Measurements from ENCODE around the gene CSAD.
"Not testable (repeated sequence)": the region's sequence is repeated elsewhere in the genome, so short reads cannot be mapped to it uniquely, and the experiment has no call there.

CSAD gene

GRCh38 chr12:53218551-53219291 is 38.0 kb upstream of the CSAD start:
- H3K4me3 ChIP-seq (ENCODE audit: low read depth, low read length) = peak overlapping the region; percentile 91

DNA sequence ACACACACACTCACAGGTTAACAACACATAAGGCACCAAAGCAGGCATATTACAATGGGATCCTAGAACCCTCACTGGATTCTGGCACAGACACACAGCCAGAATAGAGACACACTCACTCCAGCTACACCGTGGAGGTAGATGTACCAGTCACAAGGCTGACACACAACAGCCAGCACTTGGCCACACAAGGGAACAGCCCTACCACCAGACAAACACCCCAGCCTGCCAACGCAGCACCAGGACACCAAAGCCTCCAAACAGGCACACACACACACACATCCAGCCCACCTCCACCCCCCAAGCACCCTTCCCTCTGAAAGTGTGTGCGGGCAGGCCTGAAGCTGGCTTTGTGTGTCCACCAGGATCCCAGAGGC is 37.2 kb upstream of the CSAD start:
- no peak overlapping the region for H3K4me3 ChIP-seq (ENCODE audit: low read depth, low read length)

- peak overlapping the region; percentile 5 for H3K4me3 ChIP-seq (ENCODE audit: low read depth, low read length)
Observed at GRCh38 chr12:53217051-53217930, 36.6 kb upstream of the CSAD start.

- H3K4me3 ChIP-seq (ENCODE audit: low read depth, low read length) = no peak overlapping the region
Observed at GRCh38 chr12:53215497-53215896, 34.8 kb upstream of the CSAD start.

GRCh38 chr12:53214687-53215455 is 34.1 kb upstream of the CSAD start:
- no peak overlapping the region for H3K4me3 ChIP-seq (ENCODE audit: low read depth, low read length)

DNA sequence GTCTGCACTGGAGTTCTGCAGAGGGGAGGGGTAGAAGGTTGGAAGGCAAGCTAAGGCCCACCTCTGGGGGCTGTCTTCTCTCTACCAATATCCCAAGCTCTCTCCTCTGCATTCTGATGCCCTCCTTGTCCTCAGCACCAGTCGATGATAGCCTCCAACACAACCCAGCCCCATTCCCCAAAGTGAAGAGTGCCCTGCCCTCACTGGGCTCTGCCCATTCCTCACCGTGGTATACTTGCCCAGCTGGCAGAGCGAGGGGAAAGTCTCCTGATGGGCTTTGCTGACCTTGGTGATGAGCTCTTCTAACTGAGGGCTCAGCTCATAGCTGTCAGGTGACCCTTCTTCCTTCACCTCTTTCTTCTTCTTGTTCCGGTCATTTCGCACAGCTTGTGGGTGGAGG is 33.5 kb upstream of the CSAD start:
- no peak overlapping the region for H3K4me3 ChIP-seq (ENCODE audit: low read depth, low read length)

GRCh38 chr12:53213348-53213747 is 32.6 kb upstream of the CSAD start:
- H3K4me3 ChIP-seq (ENCODE audit: low read depth, low read length) = no peak overlapping the region

- no peak overlapping the region for H3K4me3 ChIP-seq (ENCODE audit: low read depth, low read length)
Observed at GRCh38 chr12:53212931-53213330, 32.2 kb upstream of the CSAD start.

- H3K4me3 ChIP-seq (ENCODE audit: low read depth, low read length) = no peak overlapping the region
Observed at GRCh38 chr12:53211476-53212381, 31.0 kb upstream of the CSAD start.

DNA sequence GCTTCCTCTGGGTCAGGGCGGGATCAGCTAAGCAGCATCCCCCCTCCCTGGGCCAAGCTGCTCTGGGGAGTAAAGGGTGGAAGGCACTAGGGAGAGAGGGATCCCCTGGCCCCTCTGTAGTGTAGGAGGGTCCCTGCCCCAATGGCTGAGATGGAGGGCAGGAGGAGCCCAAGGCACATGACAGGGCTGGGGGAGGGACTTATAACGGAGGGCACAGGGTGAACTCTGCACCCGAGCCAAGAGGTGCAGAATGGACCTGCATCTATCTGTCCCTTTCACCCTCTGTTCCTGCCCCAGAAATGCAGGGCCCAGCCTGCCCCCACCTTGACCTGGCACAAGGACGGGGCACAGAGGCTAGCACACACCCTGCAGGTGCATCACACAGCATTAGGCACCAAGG is 30.1 kb upstream of the CSAD start:
- H3K4me3 ChIP-seq (ENCODE audit: low read depth, low read length) = no peak overlapping the region

DNA sequence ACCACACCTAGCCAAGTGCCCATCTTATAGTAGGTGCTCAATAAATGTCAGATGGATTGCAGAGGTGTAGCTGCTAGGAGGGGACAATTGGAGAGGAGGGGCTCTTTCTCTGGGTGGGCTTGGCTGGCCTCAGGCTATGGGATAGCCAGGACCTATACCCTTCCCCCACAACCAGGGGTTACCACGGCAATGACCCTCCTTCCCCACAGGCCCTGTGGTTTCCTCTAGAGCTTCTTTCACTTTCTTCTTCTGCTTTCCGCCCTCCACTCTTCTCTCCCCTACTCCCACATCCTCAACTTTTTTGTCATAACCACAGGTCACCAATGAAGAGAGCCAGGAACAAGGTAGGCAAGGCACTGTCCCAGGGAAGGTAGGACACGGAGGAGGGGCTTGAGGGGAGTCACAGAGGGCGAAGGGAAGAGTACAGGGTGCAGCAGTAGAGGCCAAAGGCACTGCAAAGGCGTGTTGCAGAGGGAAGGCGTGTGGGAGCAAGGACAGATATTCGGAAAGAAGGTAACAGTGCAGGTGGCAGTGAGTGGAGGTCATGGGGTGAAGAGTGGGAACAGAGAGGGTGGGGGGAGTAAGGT is 28.2 kb upstream of the CSAD start:
- H3K4me3 ChIP-seq (ENCODE audit: low read depth, low read length) = no peak overlapping the region

GRCh38 chr12:53208435-53208834 is 27.7 kb upstream of the CSAD start:
- no peak overlapping the region for H3K4me3 ChIP-seq (ENCODE audit: low read depth, low read length)

DNA sequence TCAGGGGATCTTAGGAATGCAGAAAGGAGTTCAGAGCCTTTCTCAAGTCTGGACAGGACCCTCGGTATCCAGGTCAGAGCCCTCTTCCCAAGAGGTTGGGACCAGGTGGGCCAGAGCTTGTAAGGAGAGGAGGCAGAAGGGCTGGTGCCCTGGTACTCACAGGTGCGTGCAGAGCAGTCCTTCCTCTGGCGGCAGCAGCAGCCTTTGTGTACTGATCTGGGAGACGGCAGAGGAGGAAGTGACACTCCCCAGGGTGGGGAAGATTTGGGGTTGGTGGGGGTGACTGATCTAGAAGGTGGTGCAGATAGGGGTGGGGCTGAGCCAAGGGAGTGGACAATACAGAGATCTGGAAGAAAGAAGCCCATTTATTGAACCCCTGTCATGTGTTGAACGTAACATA is 26.3 kb upstream of the CSAD start, which contains the start of gene ITGB7:
Gene ITGB7, minus strand, starts transcription at position 210 of the 400 bp plus-strand sequence. CDS start 6,808 bp downstream, outside the sequence.
- H3K4me3 ChIP-seq (ENCODE audit: low read depth, low read length) = no peak within 1 kb of the TSS

- no peak overlapping the region for H3K4me3 ChIP-seq (ENCODE audit: low read depth, low read length)
Observed at GRCh38 chr12:53205747-53206419, 25.2 kb upstream of the CSAD start.

GRCh38 chr12:53204351-53204750 is 23.6 kb upstream of the CSAD start:
- no peak overlapping the region for H3K4me3 ChIP-seq (ENCODE audit: low read depth, low read length)

GRCh38 chr12:53202316-53202715 is 21.6 kb upstream of the CSAD start:
- not testable (repeated sequence) for H3K4me3 ChIP-seq (ENCODE audit: low read depth, low read length)

DNA sequence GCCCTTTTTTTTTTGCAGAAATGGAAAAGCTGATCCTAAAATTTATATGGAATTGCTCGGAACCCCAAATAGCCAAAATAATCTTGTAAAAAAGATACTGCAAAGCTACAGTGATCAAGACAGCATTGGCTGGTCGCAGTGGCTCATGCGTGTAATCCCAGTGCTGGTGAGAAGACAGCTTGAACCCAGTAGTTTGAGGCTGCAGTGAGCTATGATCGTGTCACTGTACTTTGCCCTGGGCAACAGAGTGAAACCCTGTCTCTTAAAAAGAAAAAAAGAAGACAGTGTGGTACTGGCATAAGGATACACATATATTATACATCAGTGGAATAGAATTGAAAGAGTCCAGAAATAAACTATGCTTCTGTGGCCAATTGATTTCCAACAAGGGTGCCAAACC is 20.9 kb upstream of the CSAD start:
- no peak overlapping the region for H3K4me3 ChIP-seq (ENCODE audit: low read depth, low read length)

- H3K4me3 ChIP-seq (ENCODE audit: low read depth, low read length) = no peak overlapping the region
Observed at GRCh38 chr12:53201177-53201541, 20.4 kb upstream of the CSAD start.

DNA sequence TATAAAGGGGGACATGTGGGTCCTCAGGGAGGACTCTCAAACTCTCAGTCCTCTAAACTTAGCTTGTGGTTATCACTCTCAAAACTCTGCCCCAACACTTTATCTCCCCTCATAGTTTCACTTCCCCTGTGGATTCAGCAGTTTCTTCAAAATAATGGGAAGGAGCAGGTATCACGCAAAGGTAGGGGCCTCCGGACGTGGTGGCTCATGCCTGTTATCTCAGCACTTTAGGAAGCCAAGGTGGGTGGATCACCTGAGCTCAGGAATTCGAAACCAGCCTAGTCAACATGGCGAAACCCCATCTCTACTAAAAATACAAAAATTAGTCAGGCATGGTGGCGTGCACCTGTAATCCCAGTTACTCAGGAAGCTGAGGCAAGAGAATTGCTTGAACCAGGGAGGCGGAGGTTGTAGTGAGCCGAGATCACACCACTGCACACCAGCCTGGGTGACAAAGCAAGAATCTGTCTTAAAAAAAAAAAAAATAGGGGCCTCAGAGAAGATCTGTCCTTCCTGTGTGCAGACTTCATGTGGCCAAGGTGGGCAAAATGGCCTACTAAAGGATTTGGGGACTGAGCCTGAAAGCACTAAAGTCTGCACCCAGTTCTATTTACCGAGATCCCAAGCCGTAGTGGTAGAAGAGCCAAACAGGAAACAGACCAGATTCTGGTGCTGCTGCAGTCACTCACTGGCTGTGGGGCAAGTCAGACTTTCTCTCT is 19.9 kb upstream of the CSAD start:
- H3K4me3 ChIP-seq (ENCODE audit: low read depth, low read length) = no peak overlapping the region

All from iPS-11a (cell line).